OCI-LY3 (cell line): Measurements from ENCODE around the gene AFAP1L1.

Experiments used
- CTCF ChIP-seq: fragments of 200-600, 300-600 bp; sonication (generic); IDR thresholded peaks from 2 replicates; pipeline ENCODE4 v1.5.1; 2014; ENCODE audit warnings: antibody characterized with exemption, low read length, low read depth
- EZH2phosphoT487 ChIP-seq: fragments of 200-600 bp; shearing (Covaris generic); IDR thresholded peaks from 2 replicates; pipeline ENCODE4 v1.6.1; 2018; ENCODE audit warnings: antibody characterized with exemption, mixed run types, low read depth

DNA sequence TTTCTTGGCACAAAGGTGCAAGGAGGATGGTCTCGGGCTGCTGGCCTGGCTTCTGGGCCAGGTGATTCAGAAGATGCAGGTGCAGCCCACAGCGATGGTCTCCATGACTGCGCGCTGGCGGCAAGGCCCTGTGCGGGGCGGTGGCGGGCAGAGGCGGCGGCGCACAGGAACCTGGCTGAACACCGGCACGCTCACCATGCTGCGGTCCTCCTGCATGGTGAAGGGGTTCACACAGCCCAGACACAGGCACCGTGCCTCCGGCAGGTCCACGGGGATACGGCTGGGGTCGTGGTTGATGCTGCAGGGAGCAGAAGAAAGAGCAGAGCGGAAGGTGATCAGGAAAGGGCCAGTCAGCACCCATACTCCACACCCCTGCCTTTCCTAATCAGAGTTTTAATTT is 102.6 kb downstream of the AFAP1L1 start:
- TF ChIP-seq CTCF (no peak), EZH2phosphoT487 (no peak)
